ENCODE measurements around the gene CSRNP2.
"Not testable (repeated sequence)": the region's sequence is repeated elsewhere in the genome, so short reads cannot be mapped to it uniquely, and the experiment has no call there.

CSRNP2 gene

DNA sequence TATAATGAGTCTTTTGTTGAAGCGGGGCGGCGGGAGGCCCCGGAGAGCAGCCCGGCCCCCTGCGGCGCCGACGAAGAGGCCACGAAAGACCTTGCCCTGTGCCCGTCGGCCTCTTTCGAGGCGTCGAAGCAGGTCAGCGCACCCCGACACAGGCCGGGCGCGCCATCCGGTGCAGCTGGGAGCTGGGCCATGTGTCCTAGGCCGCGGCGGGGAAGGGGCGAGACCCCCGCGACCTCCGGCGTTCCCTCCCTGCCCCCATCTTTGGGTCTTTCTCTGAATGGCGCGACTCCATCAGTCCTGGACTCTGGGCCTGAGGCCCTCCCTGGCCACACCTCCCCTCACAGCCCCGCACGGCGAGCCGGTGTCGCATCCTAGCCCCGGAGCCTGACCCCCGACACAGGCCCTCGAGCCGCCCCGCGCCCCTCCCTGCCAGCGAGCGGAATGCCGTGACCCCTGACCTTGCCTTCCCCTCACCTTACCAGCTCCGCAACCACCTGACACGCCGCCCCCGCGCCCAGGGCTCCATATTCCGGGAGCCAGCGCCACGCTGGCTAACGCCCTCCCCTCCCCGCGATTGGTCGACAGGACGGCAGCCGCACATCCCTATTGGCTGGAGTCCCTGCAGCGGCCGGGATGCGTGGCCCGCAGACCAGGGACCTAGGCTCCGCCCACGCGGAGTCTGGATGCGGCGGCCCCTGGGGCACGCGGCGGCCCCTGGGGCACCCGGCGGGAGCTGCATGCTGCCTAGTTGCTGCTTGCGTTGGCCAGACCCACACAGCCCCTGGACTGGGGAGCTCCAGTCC lies 57.4 kb downstream of the CSRNP2 start, which contains the start of gene SLC11A2:
TSS of gene SLC11A2 (minus strand) at position 549 of the 803 bp plus-strand sequence. CDS start 15,656 bp downstream, outside the sequence.
- peak; percentile 93 for DNase-seq

DNA sequence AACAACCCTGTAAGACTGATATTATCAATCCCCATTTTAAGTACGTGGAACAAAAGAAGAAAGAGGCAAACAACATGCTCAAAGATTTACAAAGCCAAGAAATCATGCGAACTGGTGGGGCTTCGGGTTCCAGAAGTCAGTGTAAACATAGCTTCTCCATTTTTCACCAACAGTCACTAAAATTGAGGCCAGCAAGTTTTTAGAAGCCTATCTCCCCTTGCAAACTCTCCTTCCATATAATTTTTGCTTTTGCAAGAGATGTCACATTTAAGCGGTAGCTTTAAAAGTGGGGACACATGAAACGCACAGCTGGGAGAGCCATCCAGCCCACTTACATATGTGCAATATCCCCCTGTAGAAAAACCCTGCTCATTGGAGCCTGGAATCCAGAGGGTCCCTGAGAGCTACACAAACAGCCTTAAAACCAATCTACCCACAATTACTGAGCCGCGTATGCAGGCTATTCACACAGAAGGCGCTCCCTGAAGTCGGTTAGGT lies 58.0 kb downstream of the CSRNP2 start:
- DNase-seq = no peak

DNA sequence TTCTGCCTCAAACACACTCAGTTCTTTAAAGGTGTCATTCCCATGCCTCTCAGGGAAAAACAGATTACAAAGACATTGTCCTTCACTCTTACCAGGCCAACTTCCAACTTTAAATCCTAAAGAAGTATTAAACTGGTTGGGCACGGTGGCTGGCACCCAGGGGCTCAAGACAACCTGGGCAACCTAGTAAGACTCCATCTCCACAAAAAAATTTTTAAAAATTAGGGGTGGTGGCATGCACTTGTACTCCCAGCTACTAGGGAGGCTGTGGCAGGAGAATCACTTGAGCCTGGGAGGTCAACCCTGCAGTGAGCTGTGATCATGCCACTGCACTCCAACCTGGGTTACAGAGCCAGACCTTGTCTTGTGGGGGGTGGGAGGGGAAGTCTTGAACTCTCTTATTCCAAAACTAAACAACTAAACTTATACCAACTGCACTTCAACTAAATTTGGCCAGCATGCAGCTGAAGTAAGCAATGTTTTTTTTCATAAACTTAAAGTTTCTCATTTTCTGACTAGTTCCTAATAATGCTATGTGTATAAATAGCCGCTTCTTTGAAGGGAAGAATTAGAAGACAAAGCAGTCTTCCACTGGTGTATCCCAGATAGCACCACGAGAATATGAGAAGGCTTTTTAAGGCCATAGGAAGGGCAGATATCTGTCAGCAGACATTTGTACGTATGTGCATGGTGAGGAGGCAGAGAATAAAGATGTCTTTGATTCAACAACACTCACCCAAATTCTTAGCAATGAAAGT lies 59.6 kb downstream of the CSRNP2 start:
- DNase-seq = no peak

DNA sequence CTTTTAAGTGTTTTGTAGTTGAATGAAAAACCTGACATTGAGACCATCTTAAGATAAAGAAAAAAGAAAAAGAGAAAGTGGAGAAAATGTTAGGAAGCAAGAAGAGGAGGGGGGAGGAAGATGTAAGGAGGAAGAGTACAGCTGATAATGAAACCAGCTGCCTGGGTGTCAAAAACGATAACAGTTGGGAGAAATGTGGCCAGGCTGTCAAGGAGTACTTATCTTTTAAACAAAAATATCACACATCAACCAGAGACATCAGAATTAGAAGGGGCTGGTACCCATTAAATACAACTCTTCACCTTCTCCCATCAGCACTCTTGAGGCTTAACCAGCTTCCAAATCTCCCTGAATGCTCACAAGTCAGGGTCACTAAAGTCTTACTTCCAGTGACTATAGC lies 61.7 kb downstream of the CSRNP2 start:
- no peak for DNase-seq

DNA sequence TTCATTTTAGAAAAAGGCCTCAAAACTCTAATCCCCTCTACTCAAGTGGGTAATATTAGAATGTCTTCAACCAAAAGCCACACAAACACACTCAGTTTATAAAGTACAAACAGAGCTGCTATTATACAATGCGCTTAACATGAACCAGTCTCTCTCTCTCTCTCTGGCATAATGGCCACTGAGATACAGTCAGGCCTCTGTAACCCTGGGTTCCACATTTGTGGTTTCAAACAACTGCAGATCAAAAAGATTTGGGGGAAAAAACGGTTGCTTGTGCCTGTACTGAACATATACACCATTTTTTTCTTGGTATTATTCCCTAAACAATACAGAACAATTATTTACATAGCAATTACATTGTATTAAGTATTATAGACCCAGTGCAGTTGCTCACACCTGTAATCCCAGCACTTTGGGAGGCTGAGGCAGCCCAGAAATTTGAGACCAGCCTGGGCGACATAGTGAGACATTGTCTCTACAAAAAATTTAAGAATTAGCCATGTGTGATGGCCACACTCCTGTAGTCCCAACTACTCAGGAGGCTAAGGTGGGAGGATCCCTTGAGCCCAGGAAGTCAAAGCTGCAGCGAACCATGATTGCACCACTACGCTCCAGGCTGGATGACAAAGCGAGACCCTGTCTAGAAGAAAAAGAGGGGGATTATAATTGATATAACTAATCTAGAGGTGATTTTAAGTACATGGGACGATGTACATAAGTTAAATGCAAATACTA lies 62.8 kb downstream of the CSRNP2 start:
- no peak for DNase-seq

DNA sequence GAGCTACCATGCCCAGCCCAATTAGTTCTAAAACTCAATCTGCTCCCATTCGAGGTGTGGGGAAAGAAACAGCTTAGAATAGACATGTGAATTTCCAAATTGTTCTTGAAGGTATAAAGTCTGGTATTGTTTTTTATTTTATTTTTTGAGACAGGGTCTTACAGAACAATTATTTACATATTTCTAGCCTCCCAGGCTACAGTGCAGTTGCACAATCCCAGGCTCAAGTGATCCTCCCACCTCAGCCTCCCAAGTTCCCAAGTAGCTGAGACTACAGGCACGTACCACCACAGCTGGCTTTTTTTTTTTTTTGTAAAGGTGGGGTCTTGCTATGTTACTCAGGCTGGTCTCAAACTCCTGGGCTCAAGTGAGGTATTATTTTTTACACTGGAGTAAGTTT lies 63.5 kb downstream of the CSRNP2 start:
- no peak for DNase-seq

DNA sequence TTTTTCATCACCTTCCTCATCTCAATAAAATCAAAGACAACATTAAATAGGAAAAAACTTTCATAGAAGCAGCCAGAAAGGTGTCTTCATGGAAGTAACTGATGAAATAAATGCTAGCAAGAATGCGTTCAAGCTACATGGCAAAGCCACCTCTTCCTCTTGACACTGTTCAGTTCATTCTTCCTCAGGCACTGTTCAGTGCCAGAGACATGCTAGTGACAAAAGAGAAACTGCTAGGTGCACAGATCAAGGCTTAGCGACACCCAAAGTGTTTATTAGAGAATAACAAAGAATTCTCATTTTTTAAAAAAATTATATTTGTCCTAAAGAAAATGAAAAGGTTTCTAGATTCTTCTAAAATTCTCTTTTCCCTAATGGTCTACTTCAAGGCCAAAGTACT lies 64.4 kb downstream of the CSRNP2 start:
- DNase-seq = no peak

DNA sequence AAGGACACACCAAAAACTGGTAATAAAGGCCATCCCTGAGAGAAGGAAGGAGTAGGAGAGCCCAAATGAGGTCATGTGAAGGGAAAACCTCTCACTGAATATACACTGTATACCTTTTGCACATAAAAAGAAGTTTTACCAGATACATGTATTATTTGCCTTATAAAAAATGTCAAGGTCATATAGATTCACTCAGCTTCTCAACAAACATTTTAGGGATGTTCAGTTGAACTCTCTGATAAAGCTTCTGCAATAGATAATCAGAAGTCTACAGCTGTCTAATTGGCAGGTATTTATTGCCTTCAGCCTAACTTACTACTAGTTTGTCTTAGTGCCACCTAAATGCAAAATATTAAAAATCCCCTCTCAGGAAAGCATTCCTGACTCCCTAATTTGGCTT lies 65.9 kb downstream of the CSRNP2 start:
- no peak for DNase-seq

DNA sequence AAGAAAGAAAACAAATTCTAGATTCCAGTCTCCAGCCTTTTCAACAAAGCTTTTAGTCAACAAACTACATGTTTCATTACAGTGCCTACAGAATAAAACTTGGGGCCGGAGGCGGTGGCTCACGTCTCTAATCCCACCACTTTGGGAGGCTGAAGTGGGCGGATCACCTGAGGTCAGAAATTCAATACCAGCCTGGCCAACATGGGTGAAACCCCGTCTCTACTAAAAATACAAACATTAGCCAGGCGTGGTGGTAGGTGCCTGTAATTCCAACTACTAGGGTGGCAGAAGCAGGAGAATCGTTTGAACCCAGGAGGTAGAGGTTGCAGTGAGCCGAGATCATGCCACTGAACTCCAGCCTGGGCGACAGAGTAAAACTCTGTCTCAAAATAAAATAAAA lies 68.9 kb downstream of the CSRNP2 start:
- DNase-seq = not testable (repeated sequence)

DNA sequence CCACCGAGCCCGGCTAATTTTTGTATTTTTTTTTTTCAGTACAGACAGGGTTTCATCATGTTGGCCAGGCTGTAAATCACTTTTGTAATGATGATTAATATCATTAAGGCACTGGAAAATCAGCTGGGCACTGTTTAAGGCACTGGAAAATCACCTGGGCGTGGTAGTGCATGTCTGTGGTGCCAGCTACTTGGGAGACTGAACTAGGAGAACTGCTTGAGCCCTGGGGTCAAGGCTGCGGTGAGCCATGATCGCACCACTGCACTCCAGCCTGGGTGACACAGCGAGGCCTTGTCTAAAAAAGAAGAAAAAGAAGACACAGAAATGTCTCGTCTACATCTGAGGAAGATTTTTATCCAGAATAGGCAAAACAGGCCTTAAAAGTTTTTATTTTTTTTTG lies 70.0 kb downstream of the CSRNP2 start:
- DNase-seq = no peak

DNA sequence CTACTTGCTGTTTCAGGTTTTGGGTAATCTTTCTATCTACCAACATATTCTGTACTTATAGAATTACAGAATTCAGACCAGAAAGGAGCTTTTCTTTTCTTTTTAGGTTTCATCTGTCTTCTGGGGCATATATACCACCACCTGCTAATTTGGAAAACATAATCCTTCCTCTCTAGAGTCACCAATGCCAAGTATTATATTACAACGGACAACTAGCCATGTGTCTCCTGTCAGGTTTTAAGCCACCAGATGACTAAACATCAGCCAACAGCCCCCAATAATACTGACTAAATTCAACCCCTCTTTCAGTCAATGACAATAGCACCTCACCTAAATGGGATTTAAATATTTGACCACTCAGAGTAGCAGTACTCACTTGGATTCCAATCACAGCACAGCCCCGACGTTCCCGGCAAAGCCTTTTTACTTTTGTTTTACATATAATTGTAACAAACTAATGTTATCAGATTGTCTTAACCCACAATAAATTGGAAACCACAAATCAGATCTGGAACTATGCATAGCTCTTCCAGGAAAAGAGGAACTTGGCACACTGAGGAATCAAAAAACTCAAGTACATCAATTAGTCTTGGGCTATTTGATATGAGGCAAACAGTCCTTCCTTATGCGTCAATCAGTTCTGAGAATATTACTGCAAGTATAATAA lies 70.7 kb downstream of the CSRNP2 start:
- no peak for DNase-seq

DNA sequence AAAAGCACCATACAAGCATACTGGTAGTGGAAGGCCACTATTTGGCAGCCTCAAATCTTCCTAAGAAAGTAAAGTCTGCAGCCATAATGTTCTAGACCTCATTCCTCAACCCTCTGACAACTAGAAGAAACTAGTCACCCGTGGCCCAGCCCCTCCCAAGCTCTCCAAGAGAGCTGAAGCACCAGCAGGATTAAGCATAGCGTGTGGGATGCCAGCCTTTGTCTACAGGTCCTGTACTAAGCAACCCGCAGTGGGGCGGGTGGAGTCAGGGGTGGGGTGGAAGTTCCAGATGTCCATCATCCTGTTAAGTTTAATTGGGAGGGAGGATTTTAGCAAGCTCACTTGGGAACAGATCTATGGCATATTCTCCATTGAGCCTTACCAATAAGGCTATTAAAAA lies 71.4 kb downstream of the CSRNP2 start:
- DNase-seq = no peak
